ENCODE data around the gene SLC4A1AP.
A peak's percentile ranks its signal among the peaks of the same experiment; 100 is the strongest.

The SLC4A1AP gene

DNA sequence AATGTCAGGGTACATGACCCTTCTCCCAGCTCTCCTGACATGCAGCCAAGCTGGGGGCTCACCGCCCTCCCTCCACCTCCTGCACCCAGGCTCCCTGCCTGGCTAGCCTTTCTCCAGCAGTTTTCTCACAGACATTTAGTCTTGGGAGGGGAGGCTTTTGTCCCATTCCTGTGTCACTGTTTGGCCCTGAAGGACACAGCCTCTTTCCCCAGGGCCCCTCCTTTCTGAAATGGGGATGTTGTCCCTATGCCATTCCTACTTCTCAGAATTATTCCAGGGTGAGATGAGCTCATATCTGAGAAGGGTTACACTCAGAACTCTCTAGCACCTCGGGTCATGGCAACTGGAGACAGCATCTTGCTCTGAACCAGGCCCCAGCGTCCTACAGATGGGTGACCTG lies 60.5 kb downstream of the SLC4A1AP start:
- DNase-seq: no peak

DNA sequence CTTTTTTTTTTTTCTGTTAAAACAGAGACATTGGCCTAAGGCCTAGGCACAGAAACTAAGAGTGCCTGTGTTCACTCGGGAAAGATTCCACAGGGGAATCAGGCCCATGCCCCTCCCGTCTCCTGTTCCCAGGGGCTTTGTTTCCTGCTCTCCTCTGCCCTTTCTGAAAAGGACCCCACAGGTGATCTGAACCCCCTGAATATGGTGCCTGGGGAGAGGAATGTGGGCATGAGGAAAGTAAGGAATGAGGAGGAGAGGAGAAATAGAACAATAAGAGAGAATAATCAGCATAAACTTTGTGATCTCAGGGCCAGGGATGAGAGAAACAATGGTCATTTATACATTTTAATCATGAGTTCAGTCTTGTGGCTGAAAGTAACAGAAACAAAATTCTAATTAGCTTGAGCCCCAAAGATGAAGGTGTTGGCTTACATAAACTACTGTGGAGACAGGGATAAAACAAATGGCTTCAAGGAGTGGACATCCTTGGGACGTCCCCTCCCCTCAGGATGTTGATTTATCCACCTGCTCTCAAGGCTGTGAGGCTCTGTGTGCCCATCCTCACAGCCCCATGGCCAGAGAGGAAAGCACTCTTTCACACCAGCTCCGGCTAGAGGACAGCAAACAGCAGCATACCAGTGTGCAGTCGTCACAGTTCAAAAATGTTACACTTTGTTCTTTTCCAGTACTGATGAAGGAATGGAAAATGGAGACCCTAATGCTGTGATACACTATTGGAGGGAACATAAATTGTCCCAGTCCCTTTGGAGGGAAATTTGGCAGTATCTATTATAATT lies 61.4 kb downstream of the SLC4A1AP start:
- no peak for DNase-seq

DNA sequence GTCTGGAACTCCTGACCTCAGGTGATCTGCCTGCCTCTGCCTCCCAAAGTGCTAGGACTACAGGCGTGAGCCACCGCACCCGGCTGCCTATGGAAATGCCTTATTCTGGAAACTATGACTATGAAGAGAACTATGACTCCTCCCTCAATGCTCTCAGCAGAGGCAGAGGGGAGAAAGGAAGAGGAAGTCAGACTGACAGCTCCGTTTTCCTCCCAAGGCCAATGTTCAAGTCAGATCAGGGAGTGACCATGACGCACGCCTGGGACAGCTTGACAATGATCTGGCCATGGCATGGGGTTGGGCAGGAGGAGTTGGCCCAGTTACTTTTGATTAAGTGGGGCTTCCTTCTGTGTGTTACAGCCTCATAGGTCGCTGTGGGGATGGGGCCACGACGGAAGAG lies 63.6 kb downstream of the SLC4A1AP start:
- DNase-seq: no peak

DNA sequence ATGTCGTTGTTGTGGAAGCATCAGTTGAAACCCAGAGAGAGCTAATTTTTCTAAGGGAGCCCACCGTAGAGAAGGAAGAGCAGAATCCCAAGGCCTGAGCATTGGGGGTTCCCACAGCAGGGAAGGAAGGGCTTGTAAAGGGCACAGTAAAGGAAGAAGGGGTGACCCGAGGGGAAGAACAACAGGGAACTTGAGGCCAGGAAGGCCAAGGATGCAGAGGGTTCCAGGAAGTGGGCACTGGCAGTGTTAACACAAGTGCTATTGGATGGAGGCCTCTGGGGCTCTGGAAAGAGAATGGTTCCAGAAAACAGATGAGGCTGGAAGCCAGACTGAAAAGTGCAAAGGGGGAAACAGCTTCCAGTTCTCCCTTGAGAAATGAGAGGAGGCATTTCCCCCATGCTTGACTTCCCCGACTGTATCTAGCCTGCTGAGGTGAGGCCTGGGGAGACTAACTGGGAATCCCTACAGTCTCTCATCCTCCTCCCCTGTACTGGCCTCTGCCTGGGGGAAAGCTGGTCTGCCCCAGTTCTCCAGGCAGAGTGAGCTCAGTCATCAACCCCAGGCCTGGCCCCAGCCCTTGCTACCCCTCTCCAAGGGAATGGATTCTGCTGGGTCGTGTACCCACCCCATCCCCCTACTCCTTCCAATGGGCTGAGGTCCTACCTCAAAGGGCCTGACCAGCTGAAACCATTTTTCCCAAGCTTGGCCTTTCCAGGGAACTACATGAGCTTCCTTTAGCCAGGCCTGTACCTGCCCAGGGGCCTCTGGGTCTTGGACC lies 64.6 kb downstream of the SLC4A1AP start:
- DNase-seq: no peak

GRCh38 chr2:27729198-27729597 lies 65.5 kb downstream of the SLC4A1AP start:
- DNase-seq: no peak

GRCh38 chr2:27729614-27730013 lies 65.9 kb downstream of the SLC4A1AP start:
- no peak for DNase-seq

DNA sequence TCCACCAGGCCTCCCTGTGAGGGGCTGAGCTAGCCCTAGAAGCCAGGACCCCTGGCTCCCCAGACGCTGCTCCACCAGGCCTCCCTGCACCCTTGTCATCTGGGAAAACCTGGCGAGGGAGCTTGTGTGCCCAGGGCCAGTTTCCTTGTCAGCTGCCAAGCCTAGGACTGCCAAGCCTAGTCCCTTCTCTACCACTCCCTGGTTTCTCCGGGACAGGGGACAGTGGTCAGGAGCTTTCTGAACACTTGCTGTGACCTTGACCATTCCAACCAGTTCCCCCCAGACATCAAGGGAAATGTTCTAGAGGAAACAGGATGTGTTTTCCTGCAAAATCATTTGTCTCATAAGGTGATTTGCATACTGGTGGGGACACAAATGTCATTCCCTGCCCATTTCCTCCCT lies 66.6 kb downstream of the SLC4A1AP start:
- DNase-seq: no peak

GRCh38 chr2:27730980-27731691 lies 67.4 kb downstream of the SLC4A1AP start:
- DNase-seq: no peak

- no peak for DNase-seq
Measured at GRCh38 chr2:27734305-27734704, 70.6 kb downstream of the SLC4A1AP start.

GRCh38 chr2:27735263-27735904 lies 71.7 kb downstream of the SLC4A1AP start:
- peak; percentile 71 for DNase-seq

GRCh38 chr2:27736031-27736889 lies 72.6 kb downstream of the SLC4A1AP start:
- no peak for DNase-seq

- DNase-seq: no peak
Measured at GRCh38 chr2:27736890-27737204, 73.2 kb downstream of the SLC4A1AP start.

DNA sequence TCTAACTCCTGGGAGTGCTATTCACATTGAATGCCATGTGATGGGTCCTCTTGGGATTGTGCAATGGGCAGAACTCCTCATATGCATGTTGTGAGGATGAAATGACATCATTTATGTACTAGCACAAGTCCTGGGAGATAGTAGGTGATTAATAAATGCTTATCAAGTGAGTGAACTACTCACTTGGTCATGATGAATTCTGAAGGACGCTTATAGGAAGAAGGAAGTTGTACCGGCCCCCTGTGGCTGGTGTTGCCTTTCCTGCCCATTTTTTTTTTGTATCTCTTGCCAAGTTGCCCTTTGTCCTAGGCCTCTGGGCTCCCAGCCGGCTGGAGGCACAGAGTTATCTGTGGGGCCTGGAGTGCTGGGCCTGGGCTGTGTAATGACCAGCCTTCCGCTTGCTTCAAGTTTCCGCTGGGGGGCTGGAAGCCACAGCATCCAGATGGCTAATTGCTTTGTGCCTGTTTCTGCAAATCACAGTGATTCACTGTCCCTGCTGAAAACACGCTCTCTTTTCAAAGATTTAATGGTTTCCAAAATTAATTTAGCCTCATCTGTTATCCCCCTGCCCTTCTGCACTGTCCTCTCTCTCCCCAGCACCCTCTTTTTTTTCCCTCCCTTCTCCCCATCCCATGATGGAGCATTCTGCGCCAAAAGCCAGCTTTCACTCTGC lies 74.1 kb downstream of the SLC4A1AP start:
- DNase-seq: no peak

DNA sequence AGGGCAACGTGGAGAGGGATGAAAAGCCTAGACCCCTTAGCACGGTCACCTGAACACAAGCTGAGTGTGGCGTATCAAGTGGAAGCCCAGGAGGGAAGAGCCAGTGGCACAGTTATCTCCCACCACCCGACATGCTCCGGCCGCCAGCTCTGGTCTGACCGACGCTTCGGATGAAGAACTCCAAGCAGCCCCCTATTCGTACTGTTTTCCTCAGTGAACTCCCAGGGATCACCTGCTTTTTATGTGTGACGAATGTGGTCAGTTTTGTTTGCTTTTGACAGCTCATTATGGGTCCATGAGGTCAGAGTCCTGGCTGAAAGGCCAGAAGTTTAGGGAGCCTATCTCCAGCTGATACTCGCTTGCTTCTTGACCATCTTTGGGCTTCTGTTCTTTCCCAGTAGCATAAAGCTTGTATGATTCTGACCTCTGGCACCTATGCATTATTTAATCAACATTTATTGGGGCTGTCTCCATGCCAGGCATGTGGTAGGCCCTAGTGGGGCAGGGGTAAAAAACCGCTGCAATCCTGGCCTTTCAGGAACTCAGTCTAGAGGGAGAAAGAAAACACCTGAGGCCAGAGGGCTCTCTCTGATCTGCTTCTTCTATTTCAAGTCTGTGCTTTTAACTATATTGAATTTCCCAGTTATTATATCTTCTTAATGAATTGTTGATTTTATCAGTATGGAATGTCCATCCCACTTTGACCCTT lies 74.8 kb downstream of the SLC4A1AP start:
- no peak for DNase-seq

GRCh38 chr2:27739058-27739373 lies 75.3 kb downstream of the SLC4A1AP start:
- no peak for DNase-seq

GRCh38 chr2:27741673-27742072 lies 78.0 kb downstream of the SLC4A1AP start:
- no peak for DNase-seq

DNA sequence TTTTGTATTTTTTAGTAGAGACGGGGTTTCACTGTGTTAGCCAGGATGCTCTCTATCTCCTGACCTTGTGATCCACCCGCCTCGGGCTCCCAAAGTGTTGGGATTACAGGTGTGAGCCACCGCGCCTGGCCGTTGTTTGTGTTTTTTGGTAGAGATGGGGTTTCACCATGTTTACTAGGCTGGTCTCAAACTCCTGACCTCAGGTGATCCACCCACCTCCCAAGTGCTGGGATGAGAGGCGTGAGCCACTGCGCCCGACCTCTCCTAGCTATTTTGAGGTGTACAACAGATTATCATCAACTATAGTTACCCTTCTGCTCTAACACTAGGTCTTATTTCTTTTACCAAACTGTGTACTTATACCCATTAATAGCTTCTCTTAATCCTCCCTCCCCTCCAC lies 78.9 kb downstream of the SLC4A1AP start:
- DNase-seq: no peak

Measured in CD4-positive, alpha-beta T cell treated with Interleukin-17A for 4 hours (primary cell).